ENCODE data around the gene MAPK8IP3.

The MAPK8IP3 gene

DNA sequence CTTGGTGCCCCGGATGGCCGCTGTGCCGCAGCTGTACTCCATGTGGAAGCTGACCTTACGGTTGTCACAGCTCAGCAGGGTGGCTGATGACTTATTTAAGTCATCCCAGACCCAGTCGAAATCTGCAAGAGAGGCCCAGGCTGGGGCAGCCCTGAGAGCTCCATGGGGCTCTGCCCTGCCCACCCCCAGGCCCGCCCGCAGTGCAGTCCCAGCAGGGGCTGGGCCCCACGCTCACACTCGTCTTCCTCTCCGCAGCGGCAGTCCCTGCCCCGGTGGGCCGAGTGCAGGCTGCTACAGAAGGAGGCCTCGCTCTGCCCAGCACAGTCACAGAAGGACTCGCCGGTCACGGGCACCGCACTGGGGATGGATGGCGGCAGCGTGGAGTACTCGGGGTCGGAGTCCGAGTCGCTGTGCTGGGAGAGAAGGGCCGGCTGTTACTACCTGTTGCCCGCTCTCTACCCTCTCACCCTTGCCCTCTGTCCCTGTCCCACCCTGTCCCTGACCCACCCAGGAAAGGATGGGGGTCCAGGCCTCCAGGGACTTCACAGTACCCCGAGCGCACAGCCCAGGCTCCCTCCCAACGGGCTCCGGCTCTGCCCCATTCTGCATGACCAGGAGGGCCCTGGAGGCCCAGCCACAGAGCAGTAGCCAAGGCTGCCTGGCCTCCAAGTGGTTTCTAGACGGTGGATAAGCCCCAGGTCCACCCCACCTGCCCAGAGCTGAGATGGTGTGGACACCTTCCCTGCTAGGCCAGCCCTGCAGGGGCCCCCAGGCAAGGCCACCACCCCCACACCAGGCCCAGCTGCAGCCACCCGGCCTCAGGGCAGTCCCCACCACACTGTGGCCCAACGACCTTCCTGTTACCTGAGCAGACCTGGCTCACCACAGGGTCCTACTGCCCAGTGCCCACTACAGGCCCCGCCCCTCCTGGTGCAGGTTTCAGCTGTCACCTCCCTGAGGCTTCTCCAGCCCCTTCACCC, 72.5 kb downstream of the MAPK8IP3 start:
- Histone ChIP-seq H3K4me3 (replicated peaks; ENCODE audit: insufficient read depth, low read length) (no peak overlapping the region), H3K27me3 (ENCODE audit: insufficient read depth, poor library complexity, severe bottlenecking) (no peaks in the 10 kb centered on the region), H3K27ac (replicated peaks) (no peak overlapping the region)
- TF ChIP-seq REST (IDR thresholded peaks at IDR 0.05; ENCODE audit: insufficient replicate concordance, low read depth) (no peak), GABPA (IDR thresholded peaks at IDR 0.05; ENCODE audit: low read depth) (no peak), POLR2AphosphoS5 (IDR thresholded peaks at IDR 0.05; ENCODE audit: low read depth) (peak; percentile 22), SPI1 (IDR thresholded peaks at IDR 0.05; ENCODE audit: borderline replicate concordance, low read depth) (no peak)
- TF ChIP-seq, protein P1, sequence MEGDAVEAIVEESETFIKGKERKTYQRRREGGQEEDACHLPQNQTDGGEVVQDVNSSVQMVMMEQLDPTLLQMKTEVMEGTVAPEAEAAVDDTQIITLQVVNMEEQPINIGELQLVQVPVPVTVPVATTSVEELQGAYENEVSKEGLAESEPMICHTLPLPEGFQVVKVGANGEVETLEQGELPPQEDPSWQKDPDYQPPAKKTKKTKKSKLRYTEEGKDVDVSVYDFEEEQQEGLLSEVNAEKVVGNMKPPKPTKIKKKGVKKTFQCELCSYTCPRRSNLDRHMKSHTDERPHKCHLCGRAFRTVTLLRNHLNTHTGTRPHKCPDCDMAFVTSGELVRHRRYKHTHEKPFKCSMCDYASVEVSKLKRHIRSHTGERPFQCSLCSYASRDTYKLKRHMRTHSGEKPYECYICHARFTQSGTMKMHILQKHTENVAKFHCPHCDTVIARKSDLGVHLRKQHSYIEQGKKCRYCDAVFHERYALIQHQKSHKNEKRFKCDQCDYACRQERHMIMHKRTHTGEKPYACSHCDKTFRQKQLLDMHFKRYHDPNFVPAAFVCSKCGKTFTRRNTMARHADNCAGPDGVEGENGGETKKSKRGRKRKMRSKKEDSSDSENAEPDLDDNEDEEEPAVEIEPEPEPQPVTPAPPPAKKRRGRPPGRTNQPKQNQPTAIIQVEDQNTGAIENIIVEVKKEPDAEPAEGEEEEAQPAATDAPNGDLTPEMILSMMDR (IDR thresholded peaks at IDR 0.05; ENCODE audit: insufficient read depth, low read length), result no peak
- no peak for DNase-seq (ENCODE audit: low read depth in 1 of 2, low spot score in 1 of 2)

- no peak overlapping the region for H3K27ac ChIP-seq (replicated peaks)
- no peak for DNase-seq (ENCODE audit: low read depth in 1 of 2, low spot score in 1 of 2)
- no peak for TF ChIP-seq SPI1 (IDR thresholded peaks at IDR 0.05; ENCODE audit: borderline replicate concordance, low read depth)
- TF ChIP-seq GABPA (IDR thresholded peaks at IDR 0.05; ENCODE audit: low read depth), result no peak
- TF ChIP-seq POLR2AphosphoS5 (IDR thresholded peaks at IDR 0.05; ENCODE audit: low read depth), result peak; percentile 5; the same call in 1 of the 2 replicates
- no peaks in the 10 kb centered on the region for H3K27me3 ChIP-seq (ENCODE audit: insufficient read depth, poor library complexity, severe bottlenecking)
- H3K4me3 ChIP-seq (replicated peaks; ENCODE audit: insufficient read depth, low read length), result no peak overlapping the region
Observed at GRCh38 chr16:1779234-1779701, 73.3 kb downstream of the MAPK8IP3 start.

- DNase-seq (ENCODE audit: low read depth in 1 of 2, low spot score in 1 of 2), result no peak
- TF ChIP-seq POLR2AphosphoS5 (IDR thresholded peaks at IDR 0.05; ENCODE audit: low read depth), result peak; percentile 67; the same call in 1 of the 2 replicates
- TF ChIP-seq, protein P1 (IDR thresholded peaks at IDR 0.05; ENCODE audit: insufficient read depth, low read length), result no peak
- Histone ChIP-seq H3K4me3 (replicated peaks; ENCODE audit: insufficient read depth, low read length) (no peak overlapping the region), H3K27ac (replicated peaks) (no peak overlapping the region), H3K27me3 (ENCODE audit: insufficient read depth, poor library complexity, severe bottlenecking) (no peaks in the 10 kb centered on the region)
Observed at GRCh38 chr16:1779741-1780676, 74.0 kb downstream of the MAPK8IP3 start.

GRCh38 chr16:1780677-1781072, 74.7 kb downstream of the MAPK8IP3 start:
- Histone ChIP-seq H3K4me3 (replicated peaks; ENCODE audit: insufficient read depth, low read length) (no peak overlapping the region), H3K27ac (replicated peaks) (no peak overlapping the region), H3K27me3 (ENCODE audit: insufficient read depth, poor library complexity, severe bottlenecking) (no peaks in the 10 kb centered on the region)
- DNase-seq (ENCODE audit: low read depth in 1 of 2, low spot score in 1 of 2), result no peak
- TF ChIP-seq POLR2AphosphoS5 (IDR thresholded peaks at IDR 0.05; ENCODE audit: low read depth) (no peak), SPI1 (IDR thresholded peaks at IDR 0.05; ENCODE audit: borderline replicate concordance, low read depth) (no peak), REST (IDR thresholded peaks at IDR 0.05; ENCODE audit: insufficient replicate concordance, low read depth) (no peak), GABPA (IDR thresholded peaks at IDR 0.05; ENCODE audit: low read depth) (no peak)
- TF ChIP-seq, protein P1 (IDR thresholded peaks at IDR 0.05; ENCODE audit: insufficient read depth, low read length), result no peak
